Inflammatory macrophage (primary cell): ENCODE measurements around the gene ACACA.
A peak's percentile ranks its signal among the peaks of the same experiment; 100 is the strongest.

Experiments
- DNase-seq, 2 donors: peaks; one replicate each; pipeline ENCODE4 v3.0.0-alpha.2; 2020 to 2022

Gene ACACA

GRCh38 chr17:37123941-37124820 is 282.5 kb downstream of the ACACA start:
- DNase-seq = peak; percentile 63 to 76

GRCh38 chr17:37123386-37123785 is 283.2 kb downstream of the ACACA start:
- no peak for DNase-seq

GRCh38 chr17:37121616-37122015 is 285.0 kb downstream of the ACACA start:
- no peak for DNase-seq

- peak; percentile 40 to 63 for DNase-seq
These were observed 288.1 kb downstream of the ACACA start for GRCh38 chr17:37118366-37119137.

GRCh38 chr17:37117373-37118142 is 289.1 kb downstream of the ACACA start:
- DNase-seq = no peak

GRCh38 chr17:37116671-37117185 is 289.9 kb downstream of the ACACA start:
- no peak for DNase-seq

- no peak for DNase-seq
These were observed 295.3 kb downstream of the ACACA start for GRCh38 chr17:37111329-37111728.

- DNase-seq = no peak
These were observed 295.9 kb downstream of the ACACA start for GRCh38 chr17:37110746-37111145.

- no peak for DNase-seq
These were observed 296.6 kb downstream of the ACACA start for GRCh38 chr17:37109731-37110710.

GRCh38 chr17:37109106-37109505 is 297.5 kb downstream of the ACACA start:
- DNase-seq = no peak

- DNase-seq = no peak
These were observed 299.1 kb downstream of the ACACA start for GRCh38 chr17:37107406-37108083.

- DNase-seq = no peak
These were observed 300.6 kb downstream of the ACACA start for GRCh38 chr17:37106049-37106448.

GRCh38 chr17:37103231-37103630 is 303.4 kb downstream of the ACACA start:
- no peak for DNase-seq

GRCh38 chr17:37101306-37101705 is 305.3 kb downstream of the ACACA start:
- DNase-seq = no peak

GRCh38 chr17:37100231-37100630 is 306.4 kb downstream of the ACACA start:
- DNase-seq = peak; percentile 40 to 53

- no peak for DNase-seq
These were observed 307.5 kb downstream of the ACACA start for GRCh38 chr17:37098910-37099664.

- no peak for DNase-seq
These were observed 308.5 kb downstream of the ACACA start for GRCh38 chr17:37098152-37098551.

GRCh38 chr17:37097154-37097553 is 309.5 kb downstream of the ACACA start:
- DNase-seq = no peak

- no peak for DNase-seq
These were observed 310.6 kb downstream of the ACACA start for GRCh38 chr17:37096071-37096470.

GRCh38 chr17:37094391-37094790 is 312.2 kb downstream of the ACACA start:
- DNase-seq = no peak
